Non-pigmented ciliary epithelial cell (primary cell): ENCODE results near the gene CFAP141.

Experiments used
- DNase-seq: peaks from one replicate; pipeline ENCODE4 v3.0.0-alpha.2; 2010; ENCODE audit warnings: low read depth

The CFAP141 gene

GRCh38 chr1:154171880-154172279 is 34.3 kb downstream of the CFAP141 start:
- DNase-seq: no peak

GRCh38 chr1:154171223-154171583 is 34.9 kb downstream of the CFAP141 start:
- no peak for DNase-seq

- no peak for DNase-seq
These were observed 35.4 kb downstream of the CFAP141 start for GRCh38 chr1:154170547-154171222.

GRCh38 chr1:154167461-154167860 is 38.7 kb downstream of the CFAP141 start:
- no peak for DNase-seq

GRCh38 chr1:154166207-154166606 is 39.9 kb downstream of the CFAP141 start:
- no peak for DNase-seq

GRCh38 chr1:154159554-154159953 is 46.6 kb downstream of the CFAP141 start:
- no peak for DNase-seq

- no peak for DNase-seq
These were observed 47.6 kb downstream of the CFAP141 start for GRCh38 chr1:154158307-154159125.

- peak; percentile 24 for DNase-seq
These were observed 48.4 kb downstream of the CFAP141 start for GRCh38 chr1:154157520-154158306.

- no peak for DNase-seq
These were observed 50.9 kb downstream of the CFAP141 start for GRCh38 chr1:154155251-154155650.

- DNase-seq: no peak
These were observed 51.5 kb downstream of the CFAP141 start, which contains the start of gene NUP210L for GRCh38 chr1:154154534-154155191. Gene NUP210L (minus strand): TSS chr1:154155073.

GRCh38 chr1:154154053-154154452 is 52.1 kb downstream of the CFAP141 start:
- no peak for DNase-seq

- DNase-seq: no peak
These were observed 54.8 kb downstream of the CFAP141 start for GRCh38 chr1:154151311-154151710.
